Naive thymus-derived CD8-positive, alpha-beta T cell (primary cell): ENCODE data around the gene ATF7IP2. TPM values are rescaled to one million over a fixed set of nuclear protein-coding genes. Genes with fewer than 3 reads are reported as not detected.
A peak's percentile ranks its signal among the peaks of the same experiment; 100 is the strongest.
"Not testable (repeated sequence)": the region's sequence is repeated elsewhere in the genome, so short reads cannot be mapped to it uniquely, and the experiment has no call there.

Source experiments
- ATAC-seq, 2 donors: fragments of 150-1000 bp; cut with Tn5 transposase in 1 of 2; sonication (Bioruptor Pico), chemical (Tn5 transposase) in 1 of 2; 1 replicate in 1 of 2; 2 replicates in 1 of 2; pipeline ENCODE4 v1.10.0; 2021; ENCODE audit warnings: mild to moderate bottlenecking in 2 of 2, moderate library complexity in 2 of 2
- POLR2A ChIA-PET: fragments of 350-600 bp; sonication (Branson Sonifier 250); formaldehyde crosslinking; loops from one replicate; lab custom pipeline; 2021; ENCODE audit warnings: antibody characterized with exemption; lab: Charles Lee
- DNase-seq, 10 donors: peaks; one replicate each; pipeline versions ENCODE4 v3.0.0 to v3.0.0-alpha.2; 2020 to 2022
- H3K27ac Mint-ChIP-seq, 10 donors: one replicate each; pipeline ENCODE4 v1.8.0; 2020 to 2022; ENCODE audit warnings: mild to moderate bottlenecking in 10 of 10, mixed read lengths in 10 of 10, moderate library complexity in 4 of 10, inconsistent platforms in 1 of 10
- H3K27me3 Mint-ChIP-seq, 5 donors: one replicate each; pipeline ENCODE4 v1.8.0; 2021 to 2022; ENCODE audit warnings: mixed read lengths in 5 of 5
- H3K36me3 Mint-ChIP-seq, 3 donors: one replicate each; pipeline ENCODE4 v1.8.0; 2020 to 2022; ENCODE audit warnings: mixed read lengths in 3 of 3, mild to moderate bottlenecking in 2 of 3, inconsistent platforms in 1 of 3
- H3K4me1 Mint-ChIP-seq, 4 donors: one replicate each; pipeline ENCODE4 v1.8.0; 2021 to 2022; ENCODE audit warnings: mixed read lengths in 4 of 4
- H3K4me3 Mint-ChIP-seq, 10 donors: one replicate each; pipeline ENCODE4 v1.8.0; 2020 to 2022; ENCODE audit warnings: mild to moderate bottlenecking in 10 of 10, mixed read lengths in 10 of 10, moderate library complexity in 6 of 10, inconsistent platforms in 1 of 10
- H3K9me3 Mint-ChIP-seq, 9 donors: one replicate each; pipeline ENCODE4 v1.8.0; 2020 to 2022; ENCODE audit warnings: mixed read lengths in 9 of 9, mild to moderate bottlenecking in 3 of 9, inconsistent platforms in 1 of 9, moderate library complexity in 1 of 9
- polyA plus RNA-seq, 3 donors: library from polyadenylated mRNA; unstranded; fragments of 300-500 nt; fragmentation: Illumina TruSeq; gene quantifications; one replicate each; pipeline ENCODE4 v1.2.3, GENCODE V29; 2021
- total RNA-seq, 8 experiments: library from RNA in 2 of 8; stranded (reverse) in 2 of 8; gene quantifications; one replicate each; pipeline ENCODE4 v1.2.3 and lab custom pipeline; 2021 to 2026

The ATF7IP2 gene, protein sequence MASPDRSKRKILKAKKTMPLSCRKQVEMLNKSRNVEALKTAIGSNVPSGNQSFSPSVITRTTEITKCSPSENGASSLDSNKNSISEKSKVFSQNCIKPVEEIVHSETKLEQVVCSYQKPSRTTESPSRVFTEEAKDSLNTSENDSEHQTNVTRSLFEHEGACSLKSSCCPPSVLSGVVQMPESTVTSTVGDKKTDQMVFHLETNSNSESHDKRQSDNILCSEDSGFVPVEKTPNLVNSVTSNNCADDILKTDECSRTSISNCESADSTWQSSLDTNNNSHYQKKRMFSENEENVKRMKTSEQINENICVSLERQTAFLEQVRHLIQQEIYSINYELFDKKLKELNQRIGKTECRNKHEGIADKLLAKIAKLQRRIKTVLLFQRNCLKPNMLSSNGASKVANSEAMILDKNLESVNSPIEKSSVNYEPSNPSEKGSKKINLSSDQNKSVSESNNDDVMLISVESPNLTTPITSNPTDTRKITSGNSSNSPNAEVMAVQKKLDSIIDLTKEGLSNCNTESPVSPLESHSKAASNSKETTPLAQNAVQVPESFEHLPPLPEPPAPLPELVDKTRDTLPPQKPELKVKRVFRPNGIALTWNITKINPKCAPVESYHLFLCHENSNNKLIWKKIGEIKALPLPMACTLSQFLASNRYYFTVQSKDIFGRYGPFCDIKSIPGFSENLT
- total RNA-seq: 10 to 100 TPM; 87.6 to 89.9 TPM
- 100 to 1,000 TPM; 121 to 182 (median 175) TPM for polyA plus RNA-seq
- 29.0 to 103 (median 65.9) reads per million in 6 experiments for total RNA-seq (lab: John Stamatoyannopoulos, UW)

DNA sequence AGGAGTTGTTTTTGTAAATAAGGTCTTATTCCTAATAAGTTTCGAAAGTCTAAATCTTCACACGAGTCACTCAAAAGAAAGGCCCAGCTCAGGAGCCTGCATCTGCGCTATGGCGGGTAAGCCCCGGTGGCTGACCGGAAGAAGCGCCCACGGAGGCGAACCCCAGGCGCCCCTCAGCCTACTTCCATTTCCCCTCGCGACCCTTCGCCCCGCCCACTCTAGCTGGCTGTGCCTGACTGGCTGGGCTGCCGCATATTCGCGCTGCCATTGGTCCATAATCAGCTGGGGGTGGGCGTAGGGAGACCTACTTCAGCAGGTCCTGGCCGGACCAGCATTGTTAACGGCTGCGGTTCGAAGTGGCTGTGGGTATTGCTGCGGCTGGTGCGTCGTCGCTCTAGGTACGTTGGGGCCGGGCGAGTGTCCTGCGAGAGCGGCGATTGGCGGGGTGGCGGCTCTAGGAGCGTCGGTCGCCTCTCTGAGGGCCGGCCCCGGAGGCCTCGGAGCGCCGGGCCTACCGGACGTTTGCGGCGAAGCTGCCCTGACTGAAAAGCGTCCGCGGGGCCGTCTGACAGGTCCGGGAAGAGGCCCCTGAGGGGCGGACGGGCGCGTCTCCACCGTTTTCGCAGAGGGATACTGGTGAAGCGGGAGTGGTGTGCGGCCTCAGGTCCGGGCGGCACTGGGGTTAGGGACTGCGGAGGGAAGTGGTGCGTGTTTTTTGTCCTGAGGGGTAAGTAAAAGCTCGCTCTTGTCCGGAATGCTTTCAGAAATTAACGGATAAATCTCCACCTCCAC is at the start of gene ATF7IP2:
Gene ATF7IP2 (plus strand): TSS at position 337 of the 792 bp plus-strand sequence. CDS start 44,560 bp downstream, outside the sequence.
- ATAC-seq (peak; percentile 96 to 97), DNase-seq (peak; percentile 71 to 93 (median 84))
- H3K4me1 Mint-ChIP-seq: peaks cover 24 to 54% (median 46%) of the 10 kb centered on the region in 4 donors
- peak within 1 kb of the TSS; percentile 91 to 99 (median 98) for H3K4me3 Mint-ChIP-seq
- H3K9me3 Mint-ChIP-seq: peaks cover 0 to 13% (median 2%) of the 10 kb centered on the region in 9 donors
- POLR2A ChIA-PET: interaction anchor here (0.6 to 1.8 kb wide), 12 partner anchors 9 to 358 kb away, joined by 3 to 10 read pairs (median 4); partner anchors contain the start of gene NUBP1
- peaks cover 18 to 24% (median 23%) of the 10 kb centered on the region in 3 donors for H3K36me3 Mint-ChIP-seq
- H3K27me3 Mint-ChIP-seq: no peaks in the 10 kb centered on the region
- H3K27ac Mint-ChIP-seq: peak within 1 kb of the TSS; percentile 96 to 99 (median 98)

DNA sequence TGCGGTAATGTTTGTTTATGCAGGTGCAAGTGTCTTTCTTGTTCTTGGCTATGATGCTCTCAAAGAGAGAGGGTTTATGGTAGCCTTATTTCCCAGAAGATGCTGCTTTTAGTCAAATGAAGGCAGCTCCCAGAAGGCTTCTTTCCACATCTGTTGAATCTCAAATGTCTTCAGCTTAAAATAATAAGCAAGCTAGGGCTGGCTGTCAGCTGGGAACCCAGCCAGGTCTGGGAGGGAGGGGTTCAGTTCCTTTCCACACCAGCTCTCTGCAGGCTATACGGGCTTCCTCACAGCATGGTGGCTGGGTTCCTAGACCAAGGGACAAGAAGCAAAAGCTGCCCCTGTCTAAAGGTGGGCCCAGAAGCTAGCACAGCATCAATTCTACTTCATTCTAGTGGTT is 47.4 kb upstream of the ATF7IP2 start:
- H3K36me3 Mint-ChIP-seq: peaks cover 6 to 29% (median 16%) of the 10 kb centered on the region in 3 donors
- POLR2A ChIA-PET: interaction anchor here (0.6 to 0.7 kb wide), 2 partner anchors 16 to 48 kb away, joined by 3 read pairs; no protein-coding TSS in a partner anchor
- DNase-seq (no peak), ATAC-seq (no peak)
- H3K4me1 Mint-ChIP-seq: peaks cover 10 to 27% (median 23%) of the 10 kb centered on the region in 4 donors
- H3K27me3 Mint-ChIP-seq: no peaks in the 10 kb centered on the region
- H3K4me3 Mint-ChIP-seq: no peak overlapping the region
- H3K9me3 Mint-ChIP-seq: peaks cover 11 to 41% (median 35%) of the 10 kb centered on the region in 9 donors
- H3K27ac Mint-ChIP-seq: peak overlapping the region in 1 of 10 donors; percentile 66

DNA sequence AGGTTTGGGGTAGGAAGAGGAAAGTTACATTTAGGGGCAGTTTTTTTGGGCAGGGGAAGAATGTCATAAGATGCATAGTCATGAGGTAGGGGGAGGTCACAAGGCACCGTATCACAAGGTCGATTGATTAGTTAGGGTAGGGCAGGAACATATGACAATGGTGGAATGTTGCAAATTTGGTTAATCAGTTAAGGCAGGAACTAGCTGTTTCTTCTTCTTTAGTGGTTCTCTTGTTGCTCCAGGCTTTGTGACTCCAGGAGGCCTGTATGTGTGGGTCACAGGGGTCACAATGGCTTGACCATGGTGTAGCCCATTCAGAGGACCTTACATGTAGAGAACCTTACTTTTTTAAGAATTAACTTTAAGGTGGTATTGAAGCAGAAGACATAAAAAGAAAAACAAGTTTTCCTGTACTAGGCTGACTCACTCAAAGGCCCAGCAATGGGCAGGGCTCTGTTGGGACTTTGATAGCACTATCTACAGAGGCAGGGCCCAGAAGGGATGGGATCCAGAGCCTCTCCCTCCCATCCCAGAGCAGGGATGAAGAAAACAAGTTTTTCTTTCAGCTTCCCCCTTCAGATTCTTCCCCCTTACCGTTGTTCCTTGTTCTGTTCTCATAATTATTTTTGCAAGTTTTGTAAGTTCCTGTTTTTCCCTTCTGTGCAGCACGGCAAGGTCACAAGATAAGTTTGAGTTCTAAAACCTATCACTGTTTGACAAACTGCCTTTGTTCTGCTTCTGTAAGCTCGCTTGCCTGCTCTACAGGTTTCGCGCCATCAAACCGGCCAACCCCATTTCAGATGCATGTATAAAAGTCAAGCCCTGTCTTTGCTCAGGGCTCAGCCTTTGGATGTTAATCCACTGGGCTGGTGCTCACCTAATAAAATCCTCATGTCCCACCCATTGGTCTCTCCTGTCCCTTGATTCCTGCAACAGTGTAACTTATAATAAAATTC is 45.8 kb upstream of the ATF7IP2 start:
- Mint-ChIP-seq H3K36me3 (peaks cover 6 to 30% (median 22%) of the 10 kb centered on the region in 3 donors), H3K4me1 (peaks cover 0 to 11% (median 7%) of the 10 kb centered on the region in 4 donors), H3K9me3 (peaks cover 13 to 48% (median 36%) of the 10 kb centered on the region in 9 donors), H3K27me3 (no peaks in the 10 kb centered on the region), H3K4me3 (peak overlapping the region in 2 of 10 donors; percentile 5 to 62), H3K27ac (peak overlapping the region in 6 of 10 donors; percentile 15 to 65 (median 52))
- DNase-seq: no peak
- ATAC-seq: no peak
- POLR2A ChIA-PET: no interaction called here

- POLR2A ChIA-PET: interaction anchor here (0.6 kb wide), 1 partner anchor 20 kb away, joined by 5 read pairs; no protein-coding TSS in a partner anchor
- Mint-ChIP-seq H3K9me3 (peaks cover 13 to 60% (median 42%) of the 10 kb centered on the region in 9 donors), H3K36me3 (peaks cover 6 to 38% (median 26%) of the 10 kb centered on the region in 3 donors), H3K27ac (peak overlapping the region in 1 of 10 donors; percentile 88), H3K27me3 (no peaks in the 10 kb centered on the region), H3K4me3 (no peak overlapping the region), H3K4me1 (peaks cover 0 to 9% (median under 1%) of the 10 kb centered on the region in 4 donors)
- DNase-seq: no peak
- no peak for ATAC-seq
These were observed 42.6 kb upstream of the ATF7IP2 start for GRCh38 chr16:10343124-10343760.

DNA sequence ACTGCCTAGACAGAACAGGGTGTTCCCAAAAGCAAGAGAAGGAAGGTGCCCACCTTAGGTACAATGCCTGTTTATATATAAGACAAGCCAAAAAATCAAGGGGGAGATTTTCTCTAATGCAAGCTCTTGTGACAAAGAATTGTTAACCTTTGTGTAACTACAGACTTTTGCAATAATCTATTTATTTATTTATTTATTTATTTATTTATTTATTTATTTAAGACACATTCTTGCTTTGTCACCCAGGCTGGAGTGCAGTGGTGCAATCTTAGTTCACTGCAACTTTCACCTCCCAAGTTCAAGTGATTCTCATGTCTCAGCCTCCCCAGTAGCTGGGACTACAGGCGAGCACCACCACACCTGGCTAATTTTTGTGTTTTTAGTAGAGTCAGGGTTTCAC is 41.2 kb upstream of the ATF7IP2 start:
- not testable (repeated sequence) for H3K27me3 Mint-ChIP-seq, H3K27ac Mint-ChIP-seq, H3K4me3 Mint-ChIP-seq, DNase-seq, ATAC-seq, H3K4me1 Mint-ChIP-seq
- Mint-ChIP-seq H3K9me3 (peaks cover 11 to 53% (median 34%) of the 10 kb centered on the region in 9 donors), H3K36me3 (peaks cover 6 to 34% (median 21%) of the 10 kb centered on the region in 3 donors)
- POLR2A ChIA-PET: interaction anchor here (0.7 kb wide), 1 partner anchor 38 kb away, joined by 3 read pairs; no protein-coding TSS in a partner anchor

DNA sequence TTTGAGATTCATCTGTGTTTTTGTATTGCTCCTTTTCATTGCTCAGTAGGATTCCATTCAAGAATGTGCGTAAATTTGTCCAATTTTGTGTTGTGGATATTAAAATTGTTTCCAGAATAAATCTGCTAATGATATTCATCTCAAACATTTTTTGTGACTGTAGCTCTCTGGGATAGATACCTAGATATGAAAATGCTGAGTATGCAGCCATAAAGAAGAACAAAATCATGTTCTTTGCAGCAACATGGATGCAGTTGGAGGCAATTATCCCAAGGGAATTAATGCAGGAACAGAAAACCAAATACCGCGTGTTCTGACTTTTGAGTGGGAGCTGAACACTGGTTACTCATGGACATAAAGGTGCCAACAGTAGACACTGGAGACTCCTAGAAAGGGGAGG is 40.2 kb upstream of the ATF7IP2 start:
- no peak overlapping the region for H3K27ac Mint-ChIP-seq
- H3K4me1 Mint-ChIP-seq: no peaks in the 10 kb centered on the region
- no peak for ATAC-seq
- POLR2A ChIA-PET: interaction anchor here (0.7 kb wide), 1 partner anchor 13 kb away, joined by 6 read pairs; no protein-coding TSS in a partner anchor
- H3K36me3 Mint-ChIP-seq: peaks cover 6 to 25% (median 15%) of the 10 kb centered on the region in 3 donors
- no peak overlapping the region for H3K4me3 Mint-ChIP-seq
- H3K27me3 Mint-ChIP-seq: no peaks in the 10 kb centered on the region
- peaks cover 6 to 44% (median 28%) of the 10 kb centered on the region in 9 donors for H3K9me3 Mint-ChIP-seq
- no peak for DNase-seq

DNA sequence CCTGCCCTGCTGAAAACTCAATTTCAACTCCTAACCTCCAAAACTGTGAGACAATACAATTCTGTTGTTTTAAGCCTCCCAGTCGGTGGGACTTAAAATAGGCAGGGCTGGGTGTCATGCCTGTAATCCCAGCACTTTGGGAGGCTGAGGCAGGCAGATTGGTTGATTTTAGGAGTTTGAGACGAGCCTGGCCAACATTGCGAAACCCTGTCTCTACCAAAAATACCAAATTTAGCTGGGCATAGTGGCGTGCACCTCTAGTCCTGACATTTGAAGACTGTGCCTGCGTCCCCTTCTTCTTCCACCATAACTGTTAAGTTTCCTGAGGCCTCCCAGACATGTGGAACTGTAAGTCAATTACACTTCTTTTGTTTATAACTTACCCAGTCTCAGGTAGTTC is 36.0 kb upstream of the ATF7IP2 start:
- DNase-seq (no peak), ATAC-seq (no peak)
- H3K4me3 Mint-ChIP-seq: no peak overlapping the region
- peak overlapping the region in 1 of 10 donors; percentile 14 for H3K27ac Mint-ChIP-seq
- peaks cover 0 to 9% (median 3%) of the 10 kb centered on the region in 3 donors for H3K36me3 Mint-ChIP-seq
- no peaks in the 10 kb centered on the region for H3K4me1 Mint-ChIP-seq
- POLR2A ChIA-PET: no interaction called here
- H3K9me3 Mint-ChIP-seq: peaks cover 0 to 12% (median 5%) of the 10 kb centered on the region in 9 donors
- H3K27me3 Mint-ChIP-seq: no peaks in the 10 kb centered on the region

DNA sequence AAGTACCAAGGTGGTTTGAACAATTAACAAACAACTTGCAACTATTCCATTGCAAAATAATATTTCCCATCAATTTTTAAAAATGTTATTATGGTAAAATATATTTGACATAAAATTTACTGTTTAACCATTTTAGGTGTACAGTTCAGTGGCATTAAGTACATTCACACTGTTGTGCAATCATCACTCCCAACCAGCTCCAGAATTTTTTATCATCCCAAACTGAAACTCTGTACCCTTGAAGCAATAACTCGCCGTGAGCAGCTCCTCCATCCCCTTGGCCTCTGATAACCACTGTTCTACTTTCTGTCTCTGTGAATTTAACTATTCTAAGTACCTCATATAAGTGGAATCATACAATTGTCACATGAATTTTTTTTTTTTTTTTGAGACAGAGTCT is 33.6 kb upstream of the ATF7IP2 start:
- Mint-ChIP-seq H3K27ac (peak overlapping the region in 2 of 10 donors; percentile 16 to 53), H3K36me3 (no peaks in the 10 kb centered on the region), H3K9me3 (peaks cover 0 to 7% (median 0%) of the 10 kb centered on the region in 9 donors), H3K4me3 (no peak overlapping the region), H3K27me3 (no peaks in the 10 kb centered on the region), H3K4me1 (no peaks in the 10 kb centered on the region)
- DNase-seq: no peak
- ATAC-seq: no peak
- POLR2A ChIA-PET: no interaction called here

DNA sequence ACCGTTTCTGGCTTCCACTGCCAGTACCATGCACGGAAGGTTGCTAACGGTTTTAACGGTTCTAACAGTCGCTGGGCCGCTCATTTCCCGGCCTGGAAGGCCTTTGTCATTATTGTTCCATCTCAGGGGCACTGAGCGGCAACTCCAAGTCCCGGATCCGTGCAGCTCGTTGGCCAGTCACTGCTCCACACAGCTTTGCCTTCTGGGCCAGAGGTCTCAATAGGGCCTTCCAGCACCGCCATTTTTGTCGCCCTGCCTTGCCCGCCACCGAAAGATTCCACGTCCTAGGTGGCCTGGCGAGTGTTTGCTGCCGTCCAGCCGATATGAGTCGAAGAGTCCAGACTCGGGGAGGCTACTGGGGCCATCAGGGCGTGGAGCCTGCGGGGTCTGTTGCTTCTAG is 30.3 kb upstream of the ATF7IP2 start:
- H3K27me3 Mint-ChIP-seq: no peaks in the 10 kb centered on the region
- ATAC-seq: no peak
- H3K27ac Mint-ChIP-seq: no peak overlapping the region
- H3K4me1 Mint-ChIP-seq: peaks cover 0 to 2% (median 0%) of the 10 kb centered on the region in 4 donors
- no peak overlapping the region for H3K4me3 Mint-ChIP-seq
- POLR2A ChIA-PET: no interaction called here
- no peaks in the 10 kb centered on the region for H3K36me3 Mint-ChIP-seq
- no peak for DNase-seq
- peaks cover 0 to 15% (median 3%) of the 10 kb centered on the region in 9 donors for H3K9me3 Mint-ChIP-seq

GRCh38 chr16:10356870-10357842 is 28.7 kb upstream of the ATF7IP2 start:
- Mint-ChIP-seq H3K36me3 (peaks cover 0 to 3% (median 3%) of the 10 kb centered on the region in 3 donors), H3K9me3 (peaks cover 0 to 20% (median 6%) of the 10 kb centered on the region in 9 donors), H3K4me1 (peaks cover 4 to 9% (median 5%) of the 10 kb centered on the region in 4 donors), H3K4me3 (no peak overlapping the region), H3K27ac (peak overlapping the region in 2 of 10 donors; percentile 27 to 29), H3K27me3 (no peaks in the 10 kb centered on the region)
- POLR2A ChIA-PET: no interaction called here
- ATAC-seq (no peak), DNase-seq (no peak)
